OCI-LY1 (cell line): Measurements from ENCODE around the gene MZT1.

Source experiments
- EZH2 ChIP-seq: fragments of 200-600 bp; sonication (generic), shearing (Covaris generic); IDR thresholded peaks from 2 replicates; pipeline ENCODE4 v1.8.0; 2017; ENCODE audit warnings: borderline replicate concordance, mixed run types, mild to moderate bottlenecking, antibody characterized with exemption, low read length, moderate library complexity, mixed read lengths
- TF ChIP-seq, protein P1 (sequence below): fragments of 200-600 bp; sonication (generic), shearing (Covaris generic); IDR thresholded peaks from 2 replicates; pipeline ENCODE4 v1.5.1; 2017; ENCODE audit warnings: mild to moderate bottlenecking, antibody characterized with exemption, low read length, moderate library complexity, mixed read lengths

DNA sequence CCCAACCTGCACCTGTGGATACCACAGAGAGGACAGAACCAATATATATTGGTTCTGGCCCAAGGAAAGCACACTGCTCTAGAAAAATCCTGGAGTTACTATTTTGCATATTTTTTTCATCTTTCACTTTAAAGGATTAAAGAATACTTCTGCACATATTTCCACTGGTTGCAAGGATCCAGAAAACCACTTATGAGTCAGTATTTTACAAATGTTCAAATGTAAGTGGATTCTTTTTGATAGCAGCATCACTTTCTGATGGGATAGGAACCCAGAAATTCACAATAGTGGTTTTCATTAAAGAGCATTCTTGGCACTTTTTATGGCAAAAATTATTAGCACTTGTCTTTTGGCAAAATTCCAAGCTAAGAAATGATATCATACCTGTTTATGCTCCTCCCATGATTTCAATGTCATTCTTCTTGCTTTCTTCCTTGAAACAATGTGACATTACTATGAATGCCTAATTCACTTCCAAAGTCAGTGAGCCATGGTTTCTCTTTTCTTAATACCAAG lies 38.2 kb downstream of the MZT1 start:
- TF ChIP-seq EZH2: no peak
- TF ChIP-seq, protein P1, sequence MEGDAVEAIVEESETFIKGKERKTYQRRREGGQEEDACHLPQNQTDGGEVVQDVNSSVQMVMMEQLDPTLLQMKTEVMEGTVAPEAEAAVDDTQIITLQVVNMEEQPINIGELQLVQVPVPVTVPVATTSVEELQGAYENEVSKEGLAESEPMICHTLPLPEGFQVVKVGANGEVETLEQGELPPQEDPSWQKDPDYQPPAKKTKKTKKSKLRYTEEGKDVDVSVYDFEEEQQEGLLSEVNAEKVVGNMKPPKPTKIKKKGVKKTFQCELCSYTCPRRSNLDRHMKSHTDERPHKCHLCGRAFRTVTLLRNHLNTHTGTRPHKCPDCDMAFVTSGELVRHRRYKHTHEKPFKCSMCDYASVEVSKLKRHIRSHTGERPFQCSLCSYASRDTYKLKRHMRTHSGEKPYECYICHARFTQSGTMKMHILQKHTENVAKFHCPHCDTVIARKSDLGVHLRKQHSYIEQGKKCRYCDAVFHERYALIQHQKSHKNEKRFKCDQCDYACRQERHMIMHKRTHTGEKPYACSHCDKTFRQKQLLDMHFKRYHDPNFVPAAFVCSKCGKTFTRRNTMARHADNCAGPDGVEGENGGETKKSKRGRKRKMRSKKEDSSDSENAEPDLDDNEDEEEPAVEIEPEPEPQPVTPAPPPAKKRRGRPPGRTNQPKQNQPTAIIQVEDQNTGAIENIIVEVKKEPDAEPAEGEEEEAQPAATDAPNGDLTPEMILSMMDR: no peak
